ENCODE measurements around the gene GNAO1. TPM values are rescaled to one million over a fixed set of nuclear protein-coding genes. Genes with fewer than 3 reads are reported as not detected.

Gene GNAO1
- total RNA-seq, 1 experiment from 2014 or later: 3.8 TPM

DNA sequence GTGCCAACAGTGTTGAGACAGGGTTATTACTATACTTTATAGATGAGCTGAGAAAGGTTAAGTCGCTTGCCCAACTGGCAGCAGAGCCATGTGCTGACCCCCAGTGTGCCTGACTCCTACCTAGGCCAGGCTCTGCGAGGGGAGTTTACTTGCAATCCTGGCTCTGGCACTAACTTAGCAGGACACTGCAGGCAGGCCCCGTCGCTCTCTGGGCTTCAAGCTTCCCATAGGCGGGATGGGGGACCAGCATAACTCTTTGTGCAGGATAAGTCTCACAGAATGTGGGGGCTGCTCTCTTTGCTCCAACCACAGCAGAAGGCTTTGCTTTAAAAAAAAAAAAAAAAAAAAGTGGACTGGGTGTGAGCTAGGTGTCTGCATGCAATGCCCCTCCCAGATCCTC, 102.7 kb downstream of the GNAO1 start:
- no peaks in the 10 kb centered on the region; the same call in 1 of the 2 replicates for H3K27me3 ChIP-seq (ENCODE audit: control insufficient read depth, insufficient read depth, low read length)
- H3K36me3 ChIP-seq (replicated peaks; ENCODE audit: control insufficient read depth, insufficient read depth, low read length): no peaks in the 10 kb centered on the region

DNA sequence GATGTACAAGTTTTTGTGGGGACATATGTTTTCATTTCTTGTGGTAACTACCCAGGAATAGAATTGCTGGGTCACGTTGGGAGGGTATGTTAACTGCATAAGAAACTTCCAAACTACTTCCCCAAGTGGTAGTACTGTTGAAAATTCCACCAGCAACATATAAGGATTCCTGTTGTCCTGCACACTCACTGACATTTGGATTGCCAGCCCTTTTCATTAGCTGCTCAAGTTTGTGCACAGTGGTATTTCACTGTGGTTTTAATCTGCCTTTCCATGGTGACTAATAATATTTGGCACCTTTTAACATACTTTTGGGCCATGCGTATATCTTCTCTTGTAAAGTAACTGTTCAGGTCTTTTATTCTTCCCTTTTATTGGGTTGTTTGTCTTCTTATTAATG, 103.3 kb downstream of the GNAO1 start:
- H3K36me3 ChIP-seq (replicated peaks; ENCODE audit: control insufficient read depth, insufficient read depth, low read length): no peaks in the 10 kb centered on the region
- no peak for DNase-seq
- no peak overlapping the region for H3K4me3 ChIP-seq (ENCODE audit: insufficient read depth, low read depth, low read length)
- H3K27me3 ChIP-seq (ENCODE audit: control insufficient read depth, insufficient read depth, low read length): no peaks in the 10 kb centered on the region

More for the DNA sequence above, 102.7 kb downstream of the GNAO1 start:
- H3K4me3 ChIP-seq (ENCODE audit: insufficient read depth, low read depth, low read length): no peak overlapping the region
- no peak for DNase-seq

DNA sequence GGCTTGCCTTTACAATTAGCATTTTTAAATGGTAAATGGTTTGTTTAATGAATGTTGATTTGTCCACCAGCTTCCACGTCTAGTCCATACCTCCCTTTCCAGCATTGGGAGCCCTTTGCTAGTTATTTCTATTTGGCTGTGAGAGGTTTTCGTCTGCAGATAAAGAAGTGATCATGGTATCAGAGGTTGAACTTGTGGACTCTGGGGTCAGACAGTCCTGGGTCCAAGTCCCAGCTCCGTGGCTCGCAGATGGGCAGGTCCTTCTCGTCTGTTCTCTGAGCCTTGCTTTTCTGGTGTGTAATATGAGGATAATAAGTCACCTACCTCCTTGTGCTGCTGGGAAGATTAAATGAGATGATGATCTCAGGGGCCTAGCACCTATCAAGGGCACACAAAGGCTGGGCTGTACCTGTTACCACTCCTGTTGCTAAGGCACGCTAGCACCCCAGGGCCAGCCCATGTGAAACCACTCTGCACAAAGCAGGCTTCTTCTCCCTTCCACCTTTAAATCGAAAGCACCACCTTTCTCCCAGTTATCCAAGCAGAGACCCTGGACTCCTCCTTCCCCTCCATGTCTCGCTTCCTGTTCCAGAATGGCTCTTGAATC, 103.9 kb downstream of the GNAO1 start:
- no peaks in the 10 kb centered on the region for H3K36me3 ChIP-seq (replicated peaks; ENCODE audit: control insufficient read depth, insufficient read depth, low read length)
- H3K4me3 ChIP-seq (ENCODE audit: insufficient read depth, low read depth, low read length): no peak overlapping the region
- no peak for DNase-seq
- no peaks in the 10 kb centered on the region for H3K27me3 ChIP-seq (ENCODE audit: control insufficient read depth, insufficient read depth, low read length)

DNA sequence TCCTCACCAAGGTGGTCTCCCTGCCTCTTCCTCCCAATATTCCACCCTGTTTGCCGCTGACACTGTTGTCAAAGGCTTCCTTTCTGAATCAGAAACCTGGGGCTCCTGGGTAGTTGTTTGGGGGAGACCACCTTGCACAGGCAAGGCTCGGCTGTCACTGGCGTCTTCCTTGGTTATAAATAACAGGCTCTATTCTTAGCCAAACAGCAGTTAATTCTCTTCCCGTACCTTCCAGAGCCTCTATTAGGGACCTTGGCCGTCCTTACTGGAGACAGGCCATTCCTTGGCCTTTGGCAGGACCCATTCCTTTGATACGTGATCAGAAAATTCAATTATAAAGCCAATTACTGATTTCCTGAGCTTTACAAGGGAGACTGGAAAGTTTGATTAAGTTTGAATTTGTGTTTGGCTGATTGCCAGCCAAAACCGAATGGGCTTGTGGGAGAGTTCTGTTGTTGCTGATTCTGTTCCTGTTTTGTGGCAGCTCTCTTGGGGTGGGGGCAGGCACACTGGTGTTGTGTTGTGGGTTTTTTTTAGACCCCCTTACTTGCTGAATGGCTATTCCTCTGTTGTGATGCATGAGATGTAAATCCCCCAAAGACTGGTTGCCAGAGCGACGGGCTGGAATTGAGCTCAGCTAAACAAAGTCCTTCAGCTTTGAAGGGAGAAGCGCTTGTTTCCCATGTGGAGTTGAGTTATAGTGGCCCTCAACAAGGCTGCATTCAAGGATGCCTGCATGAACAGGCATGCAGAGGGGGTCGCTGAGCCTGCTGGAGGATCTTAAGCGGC, 104.6 kb downstream of the GNAO1 start:
- H3K36me3 ChIP-seq (replicated peaks; ENCODE audit: control insufficient read depth, insufficient read depth, low read length): no peaks in the 10 kb centered on the region
- no peaks in the 10 kb centered on the region for H3K27me3 ChIP-seq (ENCODE audit: control insufficient read depth, insufficient read depth, low read length)
- DNase-seq: peak; percentile 67
- no peak overlapping the region for H3K4me3 ChIP-seq (ENCODE audit: insufficient read depth, low read depth, low read length)

DNA sequence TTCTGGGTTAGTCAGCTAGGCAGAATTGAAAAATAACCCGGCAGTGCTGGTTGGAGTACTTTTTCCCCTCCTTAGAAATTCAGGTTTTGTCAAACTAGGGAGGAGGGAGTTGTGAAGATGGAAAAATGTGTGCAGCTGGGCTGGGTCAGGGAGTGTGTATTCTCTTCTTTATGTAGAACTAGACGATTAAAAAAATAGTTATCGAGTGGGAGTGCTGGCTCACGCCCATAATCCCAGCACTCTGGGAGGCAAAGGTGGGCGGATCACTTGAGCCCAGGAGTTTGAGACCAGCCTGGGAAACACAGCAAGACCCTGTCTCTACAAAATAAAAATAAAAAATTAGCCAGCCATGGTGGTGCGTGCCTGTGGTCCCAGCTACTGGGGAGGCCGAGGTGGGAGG, 106.4 kb downstream of the GNAO1 start:
- no peaks in the 10 kb centered on the region for H3K36me3 ChIP-seq (replicated peaks; ENCODE audit: control insufficient read depth, insufficient read depth, low read length)
- no peak overlapping the region for H3K4me3 ChIP-seq (ENCODE audit: insufficient read depth, low read depth, low read length)
- no peak for DNase-seq
- no peaks in the 10 kb centered on the region for H3K27me3 ChIP-seq (ENCODE audit: control insufficient read depth, insufficient read depth, low read length)

DNA sequence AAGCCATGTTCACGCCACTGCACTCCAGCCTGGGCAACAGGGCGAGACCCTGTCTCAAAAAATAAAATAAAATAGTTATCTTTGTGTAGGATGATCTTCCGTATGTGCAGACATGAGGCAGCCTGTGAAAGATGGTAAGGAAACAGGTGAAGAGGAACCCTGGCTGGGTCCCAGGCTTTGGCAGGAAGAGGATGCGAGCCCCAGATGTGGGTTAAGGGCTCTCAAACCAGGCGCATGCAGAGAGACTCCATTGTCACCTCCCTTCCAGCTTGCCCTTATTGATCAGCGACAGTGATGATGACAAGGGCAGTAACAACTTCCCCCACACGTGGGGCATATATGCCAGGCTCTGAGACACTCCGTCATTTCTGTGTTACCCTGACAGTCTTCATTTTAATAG, 106.8 kb downstream of the GNAO1 start:
- Histone ChIP-seq H3K36me3 (replicated peaks; ENCODE audit: control insufficient read depth, insufficient read depth, low read length) (no peaks in the 10 kb centered on the region), H3K27me3 (ENCODE audit: control insufficient read depth, insufficient read depth, low read length) (no peaks in the 10 kb centered on the region), H3K4me3 (ENCODE audit: insufficient read depth, low read depth, low read length) (no peak overlapping the region)
- DNase-seq: no peak

DNA sequence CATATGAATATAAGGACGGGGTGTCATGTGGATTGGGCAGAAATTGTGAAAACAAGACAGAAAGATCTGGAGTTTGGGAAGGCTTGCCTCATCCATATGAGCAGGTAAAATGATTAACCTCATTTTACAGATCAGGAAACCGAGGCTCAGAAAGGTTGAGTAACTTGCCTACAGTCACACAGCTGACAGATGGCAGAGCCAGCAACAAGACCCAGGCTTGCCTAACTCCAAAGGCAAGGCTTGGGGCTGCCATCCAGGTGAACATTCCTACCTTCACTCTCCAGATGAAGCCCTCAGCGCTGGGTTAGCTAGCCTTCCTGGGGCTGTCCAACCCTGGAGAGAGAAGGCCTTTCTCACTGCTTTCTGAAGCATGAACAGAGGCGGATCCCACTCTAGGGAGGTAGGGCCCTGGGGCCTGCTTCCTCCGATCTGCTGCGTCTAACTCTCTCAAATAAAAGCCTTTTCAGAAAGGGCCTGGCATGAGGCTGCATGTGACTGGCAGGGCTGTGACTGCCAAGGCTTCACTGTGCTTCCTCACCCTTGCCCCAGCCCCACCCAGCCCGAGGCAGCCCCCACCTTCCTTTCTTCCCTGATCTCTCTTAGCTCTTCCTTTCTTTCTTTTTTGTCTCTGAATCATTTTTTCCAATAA, 107.8 kb downstream of the GNAO1 start:
- no peak for DNase-seq
- no peaks in the 10 kb centered on the region for H3K27me3 ChIP-seq (ENCODE audit: control insufficient read depth, insufficient read depth, low read length)
- no peaks in the 10 kb centered on the region for H3K36me3 ChIP-seq (replicated peaks; ENCODE audit: control insufficient read depth, insufficient read depth, low read length)
- no peak overlapping the region for H3K4me3 ChIP-seq (ENCODE audit: insufficient read depth, low read depth, low read length)

DNA sequence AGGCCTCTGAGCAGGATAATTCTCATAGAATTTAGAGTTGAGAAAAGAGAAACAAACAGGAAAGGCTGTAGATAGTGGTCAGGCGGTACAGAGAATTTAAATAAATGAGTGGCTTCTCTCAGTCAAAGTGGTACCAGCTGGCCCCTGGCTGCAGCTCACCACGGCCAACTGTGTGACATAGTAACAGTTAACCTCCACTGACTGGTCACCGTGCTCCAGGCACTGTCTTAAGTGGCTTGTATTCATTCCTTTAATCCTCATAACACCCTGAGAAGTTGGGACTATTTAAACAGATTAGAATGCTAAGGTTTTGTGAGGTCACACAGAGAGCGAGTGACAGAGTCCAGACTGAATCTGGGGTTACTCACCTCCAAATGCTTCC, 108.9 kb downstream of the GNAO1 start:
- no peaks in the 10 kb centered on the region for H3K36me3 ChIP-seq (replicated peaks; ENCODE audit: control insufficient read depth, insufficient read depth, low read length)
- H3K4me3 ChIP-seq (ENCODE audit: insufficient read depth, low read depth, low read length): no peak overlapping the region

DNA sequence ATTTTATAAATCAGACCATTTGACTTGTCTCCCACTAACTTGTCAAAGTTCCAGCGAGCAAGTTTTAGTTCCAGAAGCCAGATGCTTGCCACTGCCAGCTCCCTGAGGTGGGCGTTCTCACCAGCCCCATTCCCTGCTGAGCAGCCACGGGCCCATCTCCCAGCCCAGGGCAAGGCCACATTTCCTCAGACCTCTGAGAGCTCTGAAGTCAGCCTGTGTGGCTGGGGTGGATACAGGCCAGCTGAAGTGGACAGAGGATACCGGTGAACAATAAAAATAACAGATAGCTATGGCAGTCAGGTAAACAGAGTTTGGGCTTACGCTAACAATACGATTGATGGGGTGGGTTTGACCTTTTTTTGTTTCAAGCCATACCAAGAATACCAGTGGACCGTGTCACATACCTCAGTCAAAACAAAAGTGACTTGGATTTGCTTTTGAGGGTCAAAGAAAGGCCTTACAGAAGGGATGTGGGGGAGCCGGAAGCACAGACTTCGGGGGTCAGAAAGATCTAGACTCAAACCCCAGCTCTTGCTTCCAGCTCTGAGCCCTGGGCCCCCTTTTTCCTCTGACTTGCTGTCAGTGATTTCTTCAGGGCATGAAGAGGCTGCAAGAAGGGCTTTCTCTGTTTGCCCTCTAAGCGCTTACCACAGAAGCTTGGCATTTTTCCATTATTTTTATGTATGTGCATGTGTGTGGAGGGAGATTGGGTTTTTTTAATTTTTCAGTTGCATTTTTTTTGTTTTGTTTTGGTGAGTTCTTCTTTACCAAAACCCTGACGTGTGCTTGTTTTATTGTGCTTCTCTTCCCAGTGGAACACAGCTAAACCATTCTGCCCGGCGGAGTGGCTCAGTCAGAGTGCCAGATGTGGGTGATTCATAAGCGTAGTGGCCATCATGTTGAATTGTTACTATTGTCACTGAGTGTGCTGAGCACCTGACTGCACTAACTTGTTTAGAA, 109.9 kb downstream of the GNAO1 start:
- H3K27me3 ChIP-seq (ENCODE audit: control insufficient read depth, insufficient read depth, low read length): no peaks in the 10 kb centered on the region
- no peak overlapping the region for H3K4me3 ChIP-seq (ENCODE audit: insufficient read depth, low read depth, low read length)
- H3K36me3 ChIP-seq (replicated peaks; ENCODE audit: control insufficient read depth, insufficient read depth, low read length): no peaks in the 10 kb centered on the region
- no peak for DNase-seq

More for the DNA sequence above, 108.9 kb downstream of the GNAO1 start:
- no peak for DNase-seq
- no peaks in the 10 kb centered on the region for H3K27me3 ChIP-seq (ENCODE audit: control insufficient read depth, insufficient read depth, low read length)

DNA sequence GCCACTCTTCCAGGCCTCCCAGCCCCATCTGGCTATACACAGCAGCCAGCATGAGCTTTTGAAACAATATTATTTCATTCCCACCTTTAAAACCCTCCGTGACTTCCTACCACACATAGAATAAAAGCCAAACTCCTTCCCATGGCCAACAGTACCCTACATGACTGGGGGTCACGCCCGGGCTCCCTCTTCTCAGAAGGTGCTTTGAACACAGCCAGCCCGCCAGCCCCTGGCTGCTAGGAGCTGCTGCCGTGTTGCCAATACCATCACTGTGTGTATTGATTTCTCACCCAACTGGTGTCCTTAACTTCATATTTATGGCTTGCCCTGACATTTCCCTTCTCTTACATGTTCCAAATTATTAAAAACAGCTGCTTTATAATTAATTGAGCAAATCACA, 111.2 kb downstream of the GNAO1 start:
- no peaks in the 10 kb centered on the region for H3K27me3 ChIP-seq (ENCODE audit: control insufficient read depth, insufficient read depth, low read length)
- DNase-seq: no peak
- H3K4me3 ChIP-seq (ENCODE audit: insufficient read depth, low read depth, low read length): no peak overlapping the region
- H3K36me3 ChIP-seq (replicated peaks; ENCODE audit: control insufficient read depth, insufficient read depth, low read length): no peaks in the 10 kb centered on the region; the same call in 1 of the 2 replicates

DNA sequence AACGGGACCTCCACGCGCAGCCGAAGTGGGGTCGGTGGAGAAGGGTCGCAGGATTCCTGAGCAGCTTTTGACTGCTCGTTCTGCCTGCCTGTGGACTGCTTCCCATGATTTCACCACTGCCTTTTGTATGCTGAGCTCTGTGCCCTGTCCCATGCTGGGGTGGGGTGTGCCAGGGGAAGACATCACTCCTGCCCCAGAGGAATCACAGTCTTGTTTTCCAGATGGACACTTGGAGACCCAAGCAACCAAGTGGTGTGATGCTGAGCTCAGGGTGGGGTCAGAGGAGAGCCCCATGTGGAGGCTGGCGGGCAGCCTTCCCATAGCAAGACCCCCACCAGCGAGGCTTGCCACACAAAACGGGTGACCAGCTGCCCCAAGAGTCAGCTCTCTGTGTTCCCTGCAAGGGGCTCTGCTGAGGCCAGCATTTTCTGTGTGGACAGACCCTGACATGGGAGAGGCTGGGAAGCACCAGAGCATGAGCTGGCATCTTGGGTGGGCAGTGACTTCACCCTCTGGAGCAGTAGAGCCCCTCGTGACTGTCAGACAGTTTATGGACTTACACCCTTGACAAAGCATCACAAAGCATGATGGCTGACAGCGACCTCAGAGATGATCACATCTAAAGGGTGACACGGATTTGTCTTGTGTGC, 111.9 kb downstream of the GNAO1 start:
- no peaks in the 10 kb centered on the region for H3K27me3 ChIP-seq (ENCODE audit: control insufficient read depth, insufficient read depth, low read length)
- H3K4me3 ChIP-seq (ENCODE audit: insufficient read depth, low read depth, low read length): no peak overlapping the region
- DNase-seq: no peak
- no peaks in the 10 kb centered on the region; the same call in 1 of the 2 replicates for H3K36me3 ChIP-seq (replicated peaks; ENCODE audit: control insufficient read depth, insufficient read depth, low read length)

DNA sequence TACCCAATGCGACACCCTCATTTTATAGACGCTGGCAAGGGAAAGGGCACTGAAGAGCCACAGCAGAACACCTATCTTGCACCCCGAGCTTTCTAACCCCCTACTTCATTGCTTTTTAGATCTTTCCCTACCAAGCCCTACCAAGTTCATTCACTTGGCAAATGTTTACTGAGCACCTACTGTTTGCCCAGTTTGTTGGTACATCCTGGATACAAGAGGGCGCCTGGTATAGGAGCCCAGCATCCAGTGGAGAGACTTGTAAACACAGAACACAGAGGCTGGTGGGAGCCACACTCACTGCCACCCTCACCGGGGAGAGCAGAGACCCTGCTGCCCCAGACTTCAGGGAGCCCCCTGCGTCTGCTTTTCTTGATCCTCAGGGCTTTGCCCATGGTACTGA, 112.6 kb downstream of the GNAO1 start:
- no peaks in the 10 kb centered on the region for H3K27me3 ChIP-seq (ENCODE audit: control insufficient read depth, insufficient read depth, low read length)
- DNase-seq: no peak
- H3K36me3 ChIP-seq (replicated peaks; ENCODE audit: control insufficient read depth, insufficient read depth, low read length): no peaks in the 10 kb centered on the region; the same call in 1 of the 2 replicates
- no peak overlapping the region for H3K4me3 ChIP-seq (ENCODE audit: insufficient read depth, low read depth, low read length)

DNA sequence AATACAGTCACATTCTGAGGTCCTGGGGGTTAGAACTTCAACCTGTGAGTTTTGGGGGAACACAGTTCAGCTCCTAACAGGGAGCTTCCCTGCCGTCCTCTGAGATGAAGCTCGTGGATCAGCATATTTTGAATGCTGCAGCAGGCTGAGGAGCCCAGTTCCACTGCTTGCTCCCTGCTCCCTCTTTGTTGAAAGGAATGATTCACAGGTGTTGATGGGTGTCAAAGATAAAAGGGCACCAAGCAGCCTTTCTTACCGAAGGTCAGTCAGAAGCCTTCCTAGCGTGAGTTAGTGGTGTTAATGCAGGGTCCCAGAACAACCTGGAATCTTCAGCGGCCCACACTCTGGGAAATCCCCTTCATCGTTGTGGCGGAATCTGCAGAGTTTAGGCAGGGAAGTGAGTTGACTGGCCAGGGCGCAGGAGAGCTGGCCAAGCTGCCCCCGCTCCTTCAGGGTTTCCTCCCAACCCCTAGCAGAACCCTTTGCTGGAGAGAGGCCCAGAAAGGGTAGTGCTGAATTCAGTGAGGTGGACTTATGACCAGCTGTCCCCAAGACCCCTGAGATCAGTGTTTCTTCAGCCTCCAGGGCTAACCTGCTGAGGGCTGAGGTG, 114.8 kb downstream of the GNAO1 start:
- H3K36me3 ChIP-seq (replicated peaks; ENCODE audit: control insufficient read depth, insufficient read depth, low read length): no peaks in the 10 kb centered on the region; the same call in 1 of the 2 replicates
- no peaks in the 10 kb centered on the region for H3K27me3 ChIP-seq (ENCODE audit: control insufficient read depth, insufficient read depth, low read length)
- peak; percentile 68 for DNase-seq
- H3K4me3 ChIP-seq (ENCODE audit: insufficient read depth, low read depth, low read length): no peak overlapping the region
